ENCODE measurements around the gene CAV1.
A peak's percentile ranks its signal among the peaks of the same experiment; 100 is the strongest.

The CAV1 gene

DNA sequence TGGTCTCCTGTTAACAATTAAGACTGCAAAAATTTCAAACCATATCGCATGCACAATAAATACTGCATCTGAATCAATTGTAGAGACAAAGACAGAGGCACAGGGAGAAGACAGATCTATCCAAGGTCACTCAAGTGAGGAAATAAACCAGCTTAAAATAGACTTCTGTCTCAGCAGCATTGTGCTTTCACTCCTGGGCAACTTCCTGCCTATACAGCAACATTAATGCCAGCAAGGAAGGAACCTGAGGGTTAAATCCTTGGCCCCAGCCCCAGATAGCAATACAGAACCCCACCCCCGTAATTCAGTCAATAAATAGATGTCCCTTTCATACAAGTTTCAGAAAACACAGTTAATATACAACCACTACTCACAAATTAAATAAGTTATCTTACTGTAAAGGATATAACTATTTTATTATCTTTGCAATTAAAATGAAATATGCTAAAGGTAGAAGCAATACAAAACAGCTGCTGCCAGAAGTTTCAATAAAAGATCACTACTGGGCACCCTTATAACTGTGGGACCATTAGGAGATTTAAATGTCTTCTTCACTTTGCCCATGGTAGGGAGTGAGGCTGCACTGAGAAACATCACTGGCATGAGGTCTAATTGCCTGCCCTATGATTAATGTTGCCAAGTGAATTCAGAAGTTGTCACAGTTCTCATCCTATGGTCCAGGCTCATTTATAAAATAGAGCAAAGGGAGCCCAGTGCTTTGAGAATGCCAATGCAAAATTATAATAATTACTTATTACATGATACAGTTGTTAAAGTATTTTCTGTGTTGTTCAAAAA is 49.4 kb downstream of the CAV1 start:
- TF ChIP-seq, protein P1, sequence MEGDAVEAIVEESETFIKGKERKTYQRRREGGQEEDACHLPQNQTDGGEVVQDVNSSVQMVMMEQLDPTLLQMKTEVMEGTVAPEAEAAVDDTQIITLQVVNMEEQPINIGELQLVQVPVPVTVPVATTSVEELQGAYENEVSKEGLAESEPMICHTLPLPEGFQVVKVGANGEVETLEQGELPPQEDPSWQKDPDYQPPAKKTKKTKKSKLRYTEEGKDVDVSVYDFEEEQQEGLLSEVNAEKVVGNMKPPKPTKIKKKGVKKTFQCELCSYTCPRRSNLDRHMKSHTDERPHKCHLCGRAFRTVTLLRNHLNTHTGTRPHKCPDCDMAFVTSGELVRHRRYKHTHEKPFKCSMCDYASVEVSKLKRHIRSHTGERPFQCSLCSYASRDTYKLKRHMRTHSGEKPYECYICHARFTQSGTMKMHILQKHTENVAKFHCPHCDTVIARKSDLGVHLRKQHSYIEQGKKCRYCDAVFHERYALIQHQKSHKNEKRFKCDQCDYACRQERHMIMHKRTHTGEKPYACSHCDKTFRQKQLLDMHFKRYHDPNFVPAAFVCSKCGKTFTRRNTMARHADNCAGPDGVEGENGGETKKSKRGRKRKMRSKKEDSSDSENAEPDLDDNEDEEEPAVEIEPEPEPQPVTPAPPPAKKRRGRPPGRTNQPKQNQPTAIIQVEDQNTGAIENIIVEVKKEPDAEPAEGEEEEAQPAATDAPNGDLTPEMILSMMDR (IDR thresholded peaks at IDR 0.05; ENCODE audit: borderline replicate concordance, control extremely low read depth, extremely low read depth, insufficient read depth, missing control alignments) = no peak
- no peak for DNase-seq (ENCODE audit: low spot score)
- in situ Hi-C loops (cut with MboI; ENCODE audit: low sequenced_read_pairs, unreplicated experiment) = no loop called here

DNA sequence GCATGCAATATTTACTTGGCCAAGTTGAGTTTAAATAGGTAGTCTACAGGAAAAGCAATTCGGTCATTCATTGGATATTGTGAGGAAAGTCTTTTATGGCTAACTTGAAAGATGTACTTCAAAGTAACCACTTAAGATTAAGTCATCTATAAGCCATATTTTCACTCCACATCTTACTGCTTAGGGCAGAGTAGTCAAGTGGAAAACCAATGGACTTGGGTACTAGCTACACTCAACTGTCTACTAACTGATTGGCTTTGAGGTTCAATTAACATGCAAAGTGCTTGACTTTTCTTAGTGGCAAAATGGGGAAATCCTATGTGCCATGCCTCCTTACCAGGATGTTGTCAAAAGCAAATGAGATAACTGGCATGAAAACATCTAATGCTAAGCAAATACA is 51.0 kb downstream of the CAV1 start:
- TF ChIP-seq, protein P1 (IDR thresholded peaks at IDR 0.05; ENCODE audit: borderline replicate concordance, control extremely low read depth, extremely low read depth, insufficient read depth, missing control alignments) = no peak
- DNase-seq (ENCODE audit: low spot score) = no peak
- in situ Hi-C loops (cut with MboI; ENCODE audit: low sequenced_read_pairs, unreplicated experiment) = no loop called here

DNA sequence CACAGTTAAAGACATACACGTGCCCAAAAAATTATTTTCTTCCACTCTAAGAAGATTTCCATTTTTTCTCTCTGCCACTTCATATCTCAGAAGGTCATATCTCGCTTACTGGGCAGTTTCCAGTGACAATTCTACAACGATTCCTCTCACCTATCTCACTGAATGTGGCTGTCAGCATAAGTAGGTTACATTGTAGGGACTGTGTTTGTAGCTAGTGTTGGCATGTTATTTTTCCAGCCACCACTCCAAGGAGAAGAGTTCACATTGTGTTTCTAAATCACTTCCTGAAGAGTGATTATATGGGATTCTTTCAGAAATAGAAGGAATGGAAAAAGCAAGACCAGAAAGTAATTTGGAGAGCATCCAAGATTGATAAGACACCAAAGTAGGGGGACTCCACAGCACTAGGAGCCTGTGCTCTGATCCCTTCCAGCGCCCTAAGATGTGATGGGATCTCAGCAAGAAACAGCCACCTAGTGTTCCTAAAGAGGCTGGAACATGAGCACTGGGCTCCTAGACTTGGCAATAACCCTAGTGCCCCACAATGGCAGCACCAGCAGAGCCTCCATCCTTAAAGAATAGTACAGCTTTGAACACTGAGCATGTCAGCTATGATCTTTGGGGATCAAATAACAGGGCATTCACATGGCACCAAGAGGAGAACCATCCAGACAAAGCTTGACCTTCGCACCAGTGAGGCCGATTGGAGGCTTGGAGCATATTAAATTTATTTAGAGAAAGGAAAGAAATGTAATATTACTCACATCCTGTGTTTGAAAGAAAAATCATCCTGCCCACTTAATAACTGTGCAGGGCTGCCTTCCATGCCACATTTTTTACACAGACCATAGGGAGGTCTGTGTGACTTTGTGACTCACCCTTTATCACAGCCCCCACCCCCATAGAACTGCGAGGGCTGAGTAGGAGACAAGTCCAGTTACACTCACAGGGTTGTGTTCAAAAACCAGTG is 51.8 kb downstream of the CAV1 start:
- TF ChIP-seq, protein P1 (IDR thresholded peaks at IDR 0.05; ENCODE audit: borderline replicate concordance, control extremely low read depth, extremely low read depth, insufficient read depth, missing control alignments) = no peak
- DNase-seq (ENCODE audit: low spot score) = no peak
- in situ Hi-C loops (cut with MboI; ENCODE audit: low sequenced_read_pairs, unreplicated experiment) = no loop called here

DNA sequence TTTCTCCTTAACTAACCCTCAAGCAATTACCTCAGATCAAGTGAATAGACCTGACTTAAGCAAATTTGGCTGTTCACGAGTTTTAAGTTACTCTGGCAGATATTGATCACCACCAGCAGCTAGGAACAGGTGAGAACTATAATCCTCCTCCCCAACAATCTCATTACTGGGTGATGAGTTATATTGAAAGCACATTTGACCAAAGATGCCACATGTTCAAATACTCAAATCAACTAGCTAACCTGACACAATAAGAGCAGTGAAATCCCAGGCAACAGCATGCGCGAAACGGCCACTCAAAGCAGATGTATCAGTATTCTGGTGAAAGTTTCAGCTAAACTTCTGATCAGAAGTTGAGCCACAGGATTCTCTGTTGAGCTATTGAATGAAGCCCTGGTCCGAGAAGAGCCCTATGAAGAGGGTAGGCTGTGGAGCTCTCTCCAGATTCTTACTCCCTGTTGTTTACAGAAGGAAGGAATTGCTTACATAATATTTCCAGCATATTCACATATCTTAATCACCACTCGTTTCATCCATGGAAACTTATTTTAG is 52.6 kb downstream of the CAV1 start:
- TF ChIP-seq, protein P1 (IDR thresholded peaks at IDR 0.05; ENCODE audit: borderline replicate concordance, control extremely low read depth, extremely low read depth, insufficient read depth, missing control alignments) = no peak
- peak; percentile 6 for DNase-seq (ENCODE audit: low spot score)
- in situ Hi-C loops (cut with MboI; ENCODE audit: low sequenced_read_pairs, unreplicated experiment) = no loop called here

DNA sequence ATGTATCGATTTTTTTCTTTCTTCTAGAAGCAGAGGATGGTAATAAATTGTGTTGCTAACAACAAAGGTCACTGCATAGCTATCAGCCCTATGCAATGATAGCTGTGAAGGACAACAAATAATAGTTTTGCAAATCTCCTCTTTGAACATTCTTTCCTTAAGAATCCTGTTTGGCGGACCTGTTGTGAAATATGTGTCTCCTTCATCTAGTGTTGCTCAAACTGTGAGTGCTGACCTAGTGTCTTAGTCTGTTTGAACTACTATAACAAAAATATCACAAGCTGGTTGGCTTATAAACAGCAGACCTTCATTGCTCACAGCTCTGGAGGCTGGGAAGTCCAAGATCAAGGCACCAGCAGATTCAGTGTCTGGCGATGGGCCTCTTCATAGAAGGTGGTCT is 53.7 kb downstream of the CAV1 start:
- TF ChIP-seq, protein P1 (IDR thresholded peaks at IDR 0.05; ENCODE audit: borderline replicate concordance, control extremely low read depth, extremely low read depth, insufficient read depth, missing control alignments) = no peak
- in situ Hi-C loops (cut with MboI; ENCODE audit: low sequenced_read_pairs, unreplicated experiment) = no loop called here
- DNase-seq (ENCODE audit: low spot score) = no peak

DNA sequence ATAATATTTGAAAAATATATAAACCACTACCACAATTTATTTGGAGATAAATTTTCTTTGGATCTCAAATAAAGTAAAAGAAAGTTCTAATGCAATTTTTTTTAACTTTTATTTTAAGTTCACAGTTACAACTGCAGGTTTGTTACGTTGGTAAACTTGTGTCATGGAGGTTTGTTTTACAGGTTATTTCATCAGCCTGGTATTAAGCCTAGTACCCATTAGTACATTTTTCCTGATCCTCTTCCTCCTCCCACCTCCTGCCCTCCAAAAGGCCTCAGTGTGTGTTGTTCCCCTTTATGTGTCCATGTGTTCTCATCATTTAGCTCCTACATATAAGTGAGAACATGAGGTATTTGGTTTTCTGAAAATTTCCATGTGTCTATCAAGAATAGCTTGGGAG is 54.5 kb downstream of the CAV1 start:
- in situ Hi-C loops (cut with MboI; ENCODE audit: low sequenced_read_pairs, unreplicated experiment) = no loop called here
- TF ChIP-seq, protein P1 (IDR thresholded peaks at IDR 0.05; ENCODE audit: borderline replicate concordance, control extremely low read depth, extremely low read depth, insufficient read depth, missing control alignments) = no peak
- no peak for DNase-seq (ENCODE audit: low spot score)

Measured in GM13976 (cell line).